Vagina (tissue), 2 donors: Measurements from ENCODE around the gene SLC26A11.

ENCODE experiments used
- CTCF ChIP-seq, 3 experiments: fragments of 450-650 bp in 2 of 3; fragments of 200-600 bp in 1 of 3; sonication (generic) in 1 of 3; IDR thresholded peaks; one replicate each; pipeline ENCODE4 v1.5.1; 2017 to 2019; ENCODE audit warnings: antibody characterized with exemption in 3 of 3, mild to moderate bottlenecking in 2 of 3, moderate library complexity in 2 of 3
- POLR2A ChIP-seq, 2 donors: fragments of 450-650 bp; IDR thresholded peaks; one replicate each; pipeline ENCODE4 v1.6.1; 2017; ENCODE audit warnings: antibody characterized with exemption in 2 of 2, mild to moderate bottlenecking in 2 of 2, moderate library complexity in 2 of 2
- POLR2AphosphoS5 ChIP-seq, 2 donors: sonication (generic); formaldehyde crosslinking; IDR thresholded peaks; one replicate each; pipeline ENCODE4 v1.9.0; 2017; ENCODE audit warnings: antibody characterized with exemption in 2 of 2, mild to moderate bottlenecking in 2 of 2, low read depth in 1 of 2; ENCODE audit not compliant: insufficient read depth in 1 of 2

DNA sequence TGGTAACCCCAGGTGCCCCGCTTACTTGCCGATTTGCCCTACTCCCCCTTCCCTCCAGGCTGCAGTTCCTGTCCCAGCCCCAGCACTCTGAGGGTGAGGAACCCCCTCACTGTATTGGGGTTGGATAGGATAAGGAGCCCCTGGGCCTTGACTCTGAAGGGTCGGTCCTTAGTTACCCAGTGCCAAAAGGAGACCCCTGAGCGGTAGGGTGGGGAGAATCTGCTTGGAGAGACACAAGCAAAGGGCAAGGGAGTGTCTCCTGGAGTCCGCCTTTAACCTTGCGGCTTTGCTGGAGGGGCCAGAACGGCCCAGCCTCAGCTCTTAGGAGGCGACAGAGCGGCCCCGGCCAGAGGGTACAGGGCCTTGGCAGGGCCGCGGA is 37.4 kb upstream of the SLC26A11 start:
- TF ChIP-seq CTCF (IDR thresholded peaks at IDR 0.05) = no peak
- no peak for TF ChIP-seq POLR2AphosphoS5 (IDR thresholded peaks at IDR 0.05; ENCODE audit: insufficient read depth in 1 of 2, low read depth in 1 of 2)
- TF ChIP-seq POLR2A (IDR thresholded peaks at IDR 0.05) = no peak
